A549 (cell line): ENCODE results near the gene TMEM80. TPM values are rescaled to one million over a fixed set of nuclear protein-coding genes. Genes with fewer than 3 reads are reported as not detected.
A peak's percentile ranks its signal among the peaks of the same experiment; 100 is the strongest.

Experiments
- ATAC-seq, 2 experiments: fragments of 200-7000 bp in 1 of 2; fragments of >200 bp in 1 of 2; cut with Nextera tagmentation in 1 of 2; cut with Tn5 transposase in 1 of 2; 3 replicates each; pipeline versions ENCODE4 v1.8.0 to v1.9.1; 2018 to 2020; ENCODE audit warnings: mild to moderate bottlenecking in 1 of 2, moderate library complexity in 1 of 2
- CTCF ChIA-PET: fragments of 300-600 bp; sonication (Branson Sonifier 250); formaldehyde crosslinking; extraction: SDS; loops from one replicate; lab custom pipeline; 2021; ENCODE audit warnings: antibody characterized with exemption, inconsistent platforms; lab: Yijun Ruan, JAX
- POLR2A ChIA-PET: fragments of 350-600 bp; formaldehyde crosslinking; extraction: SDS; loops from one replicate; lab custom pipeline; 2021; ENCODE audit warnings: antibody characterized with exemption, inconsistent platforms; lab: Yijun Ruan, JAX
- DNase-seq, 2 experiments: peaks; one replicate each; pipeline versions ENCODE4 v3.0.0 to v3.0.0-alpha.2; 2011 to 2016; ENCODE audit warnings: low read depth in 1 of 2, low spot score in 1 of 2
- FAIRE-seq: peaks from 2 replicates; lab custom pipeline; 2011; peaks lifted over from hg19 to GRCh38; lab: Jason Lieb, UNC
- H3K27ac ChIP-seq, 2 experiments: fragments of >200 bp; sonication (Bioruptor Twin); formaldehyde crosslinking; 3 replicates each; pipeline ENCODE4 v1.5.1; 2016 to 2017
- H3K4me1 ChIP-seq: fragments of >200 bp; sonication (Bioruptor Twin); formaldehyde crosslinking; 3 replicates; pipeline ENCODE4 v1.6.1; 2016
- H3K4me2 ChIP-seq: fragments of >200 bp; sonication (Bioruptor Twin); formaldehyde crosslinking; 3 replicates; pipeline ENCODE4 v1.6.1; 2016
- H3K4me3 ChIP-seq: fragments of >200 bp; sonication (Bioruptor Twin); formaldehyde crosslinking; 3 replicates; pipeline ENCODE4 v1.5.1; 2016
- H3K9me3 ChIP-seq: fragments of >200 bp; sonication (Bioruptor Twin); formaldehyde crosslinking; 3 replicates; pipeline ENCODE4 v1.6.1; 2016
- BCL3 ChIP-seq: fragments of >200 bp; sonication (Bioruptor Twin); formaldehyde crosslinking; IDR thresholded peaks from 3 replicates; pipeline ENCODE4 v1.6.1; 2016
- CHD4 ChIP-seq: fragments of 200-600 bp; sonication (generic); IDR thresholded peaks from 2 replicates; pipeline ENCODE4 v1.6.1; 2016; ENCODE audit warnings: antibody characterized with exemption, mild to moderate bottlenecking, borderline replicate concordance
- ELK1 ChIP-seq: fragments of 150-350 bp; IDR thresholded peaks from 2 replicates; pipeline ENCODE4 v1.6.1; 2014; ENCODE audit warnings: low read depth, mild to moderate bottlenecking, low read length
- EP300 ChIP-seq, 2 experiments: fragments of >200 bp; sonication (Bioruptor Twin); formaldehyde crosslinking; IDR thresholded peaks; 2 replicates in 1 of 2; 3 replicates in 1 of 2; pipeline ENCODE4 v1.6.1; 2016 to 2017
- HMGXB4 ChIP-seq: fragments of 250-450 bp; sonication (Bioruptor Pico); IDR thresholded peaks from 2 replicates; pipeline ENCODE4 v1.5.0; 2021; ENCODE audit warnings: mild to moderate bottlenecking, moderate library complexity, borderline replicate concordance
- JUN ChIP-seq, 2 experiments: fragments of >200 bp; sonication (Bioruptor Twin); formaldehyde crosslinking; IDR thresholded peaks; 2 replicates in 1 of 2; 3 replicates in 1 of 2; pipeline ENCODE4 v1.6.1; 2016 to 2017
- KDM5A ChIP-seq: fragments of 200-600 bp; sonication (generic); IDR thresholded peaks from 2 replicates; pipeline ENCODE4 v1.6.1; 2016; ENCODE audit warnings: antibody characterized with exemption, mild to moderate bottlenecking
- MAFK ChIP-seq: fragments of 450-650 bp; IDR thresholded peaks from 2 replicates; pipeline ENCODE4 v1.6.1; 2014; ENCODE audit not compliant: partially characterized antibody
- MAX ChIP-seq: IDR thresholded peaks from 2 replicates; pipeline ENCODE4 v1.6.1; 2012
- MYC ChIP-seq: IDR thresholded peaks from 2 replicates; pipeline ENCODE4 v1.6.1; 2012; ENCODE audit warnings: mild to moderate bottlenecking, inconsistent platforms, low read length, improper control_type of control experiment, borderline replicate concordance
- PHF8 ChIP-seq: fragments of 200-600 bp; sonication (generic); IDR thresholded peaks from 2 replicates; pipeline ENCODE4 v1.6.1; 2016; ENCODE audit warnings: low read depth, mild to moderate bottlenecking, antibody characterized with exemption, moderate library complexity, borderline replicate concordance
- POLR2A ChIP-seq: IDR thresholded peaks from 2 replicates; pipeline ENCODE4 v1.6.1; 2012; ENCODE audit warnings: mild to moderate bottlenecking, low read length
- RNF2 ChIP-seq: fragments of 200-600 bp; sonication (generic); IDR thresholded peaks from 2 replicates; pipeline ENCODE4 v1.6.1; 2016; ENCODE audit warnings: low read depth, mild to moderate bottlenecking, antibody characterized with exemption, moderate library complexity, borderline replicate concordance
- WGBS: methylation state at CpG from one replicate; pipeline ENCODE4 v1.1.6; 2017; ENCODE audit errors: missing lambda C conversion rate; 5-methylcytosine and 5-hydroxymethylcytosine counted together
- polyA plus RNA-seq, 4 experiments: library from polyadenylated mRNA; depleted of rRNA in 3 of 4; stranded (reverse); fragments of >200 nt; fragmentation: RNase III in 1 of 4; extraction: RNeasy Plus Mini Kit Qiagen cat#74134 plus additional on column Dnase treatment in 1 of 4; gene quantifications; 2 replicates in 3 of 4; 3 replicates in 1 of 4; pipeline ENCODE4 v1.2.3, GENCODE V29; 2011 to 2017
- TF ChIP-seq, protein P1 (sequence below): IDR thresholded peaks from 2 replicates; pipeline ENCODE4 v1.6.1; 2012; ENCODE audit warnings: low read depth, borderline replicate concordance

The TMEM80 gene
- polyA plus RNA-seq, 2 of the 4 experiments (the other 2 are of a cell fraction) = 10.8 to 15.2 TPM

- peak in 1 of 2 experiments; percentile 45 for DNase-seq
- WGBS = 39% methylated on average over 26 of the region's 46 CpGs
- POLR2A ChIA-PET = interaction anchor here (0.7 to 1.7 kb wide), 8 partner anchors 12 to 51 kb away, joined by 3 to 9 read pairs (median 4); partner anchors contain the start of genes DEAF1, GATD1 and TMEM80
- Histone ChIP-seq H3K4me1 (peaks cover 21% of the 10 kb centered on the region), H3K9me3 (no peaks in the 10 kb centered on the region), H3K4me2 (peak overlapping the region; percentile 95), H3K27ac (peak overlapping the region; percentile 87 to 97)
- FAIRE-seq = no peak
- peak; percentile 95 for TF ChIP-seq MAFK
- TF ChIP-seq MYC = no peak
- TF ChIP-seq, all 56 proteins: peak for 1
- CTCF ChIA-PET = interaction anchor here (0.6 to 11.3 kb wide), 13 partner anchors 8 to 91 kb away, joined by 3 to 119 read pairs (median 5); partner anchors contain the start of gene TMEM80
- peak; percentile 55 to 63 for ATAC-seq
- peak overlapping the region; percentile 99 for H3K4me3 ChIP-seq
Observed at GRCh38 chr11:746289-747157, 50.9 kb downstream of the TMEM80 start.

DNA sequence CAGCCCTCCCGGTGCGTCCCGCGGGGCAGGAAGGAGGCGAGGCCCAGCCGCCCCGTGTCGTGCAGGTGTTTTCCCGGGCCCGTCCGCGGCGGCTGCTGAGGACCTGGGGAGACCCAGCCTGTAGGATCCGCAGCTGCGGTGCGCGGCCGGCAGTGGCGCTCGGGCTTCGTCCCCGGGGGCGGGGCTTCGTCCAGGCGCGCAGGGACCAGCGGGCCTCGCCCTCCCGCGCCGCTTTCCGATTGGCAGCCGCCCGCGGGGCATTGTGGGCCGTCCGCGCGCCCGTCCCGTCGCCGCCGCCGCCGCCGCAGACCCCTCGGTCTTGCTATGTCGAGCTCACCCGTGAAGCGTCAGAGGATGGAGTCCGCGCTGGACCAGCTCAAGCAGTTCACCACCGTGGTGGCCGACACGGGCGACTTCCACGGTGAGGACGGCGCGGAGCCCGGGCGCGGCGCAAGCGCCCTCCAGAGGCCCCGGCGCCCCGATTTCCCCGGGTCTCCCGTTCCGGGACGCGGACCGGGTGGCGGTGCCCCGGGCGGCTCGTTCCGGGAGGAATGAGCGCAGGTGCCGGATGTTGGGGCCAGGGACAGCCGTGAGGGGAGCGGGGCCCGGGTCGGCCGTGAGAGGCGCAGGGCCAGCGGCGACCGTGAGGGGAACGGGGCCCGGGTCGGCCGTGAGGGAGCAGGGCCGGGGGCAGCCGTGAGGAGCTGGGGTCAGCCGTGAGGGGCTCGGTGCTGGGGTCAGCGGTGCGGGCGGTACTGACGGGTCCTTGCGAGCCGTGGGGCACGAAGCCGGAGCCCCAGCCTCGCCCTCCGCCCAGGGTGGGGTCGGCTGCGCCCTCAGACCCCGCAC lies 51.8 kb downstream of the TMEM80 start, which contains the start of gene TALDO1:
Gene TALDO1, plus strand, starts transcription at position 307 of the 849 bp plus-strand sequence. Its CDS starts 18 bp downstream, at position 325.
- Histone ChIP-seq H3K9me3 (no peaks in the 10 kb centered on the region), H3K27ac (peak within 1 kb of the TSS; percentile 87 to 97), H3K4me3 (peak within 1 kb of the TSS; percentile 99), H3K4me1 (peaks cover 21% of the 10 kb centered on the region), H3K4me2 (peak within 1 kb of the TSS; percentile 95)
- WGBS = 1% methylated on average over 39 of the region's 112 CpGs
- FAIRE-seq = no peak
- TF ChIP-seq RNF2 (0 out of 2 replicates have a peak, but pooled peaks have one; percentile 35), BCL3 (0 out of 3 replicates have a peak, but pooled peaks have one; percentile 50), KDM5A (0 out of 2 replicates have a peak, but pooled peaks have one; percentile 45), EP300 (IDR thresholded peaks at IDR 0.05) (no peak), JUN (IDR thresholded peaks at IDR 0.05) (peak in 1 of 2 experiments; percentile 84; a peak in 3 of 5 replicates), CHD4 (no peak), HMGXB4 (CRISPR knock-in tag) (0 out of 2 replicates have a peak, but pooled peaks have one; percentile 52), POLR2A (peak; percentile 64), PHF8 (peak; percentile 65; the same call in 1 of the 2 replicates), MAX (peak; percentile 52; the same call in 1 of the 2 replicates), ELK1 (no peak)
- TF ChIP-seq, protein P1, sequence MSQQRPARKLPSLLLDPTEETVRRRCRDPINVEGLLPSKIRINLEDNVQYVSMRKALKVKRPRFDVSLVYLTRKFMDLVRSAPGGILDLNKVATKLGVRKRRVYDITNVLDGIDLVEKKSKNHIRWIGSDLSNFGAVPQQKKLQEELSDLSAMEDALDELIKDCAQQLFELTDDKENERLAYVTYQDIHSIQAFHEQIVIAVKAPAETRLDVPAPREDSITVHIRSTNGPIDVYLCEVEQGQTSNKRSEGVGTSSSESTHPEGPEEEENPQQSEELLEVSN = peak; percentile 40
- DNase-seq = peak; percentile 88
- ChIA-PET CTCF (interaction anchor here (0.6 to 11.3 kb wide), 17 partner anchors 8 to 92 kb away, joined by 3 to 119 read pairs (median 3); partner anchors contain the start of gene TMEM80), POLR2A (interaction anchor here (0.6 to 1.7 kb wide), 10 partner anchors 11 to 172 kb away, joined by 3 to 9 read pairs (median 4); partner anchors contain the start of genes DEAF1, GATD1 and TMEM80)
- peak; percentile 94 to 95 for ATAC-seq
